Hepatocyte (in vitro differentiated cells): ENCODE results near the gene MX2. TPM values are rescaled to one million over a fixed set of nuclear protein-coding genes. Genes with fewer than 3 reads are reported as not detected.

Source experiments
- DNase-seq: peaks from one replicate; pipeline ENCODE4 v3.0.0-alpha.2; 2016; ENCODE audit warnings: low spot score
- H2AFZ ChIP-seq: fragments of 200-600 bp; sonication (generic); 2 replicates; pipeline ENCODE4 v1.6.0; 2016; ENCODE audit warnings: antibody characterized with exemption, mild to moderate bottlenecking
- H3K27ac ChIP-seq: fragments of 200-600 bp; sonication (generic); 2 replicates; pipeline ENCODE4 v1.5.1; 2016; ENCODE audit warnings: mild to moderate bottlenecking
- H3K27me3 ChIP-seq: fragments of 200-600 bp; sonication (generic); 2 replicates; pipeline ENCODE4 v1.6.1; 2016
- H3K36me3 ChIP-seq: fragments of 200-600 bp; sonication (generic); replicated peaks from 2 replicates; pipeline ENCODE4 v1.5.1; 2016; ENCODE audit warnings: low read depth; ENCODE audit not compliant: insufficient read depth
- H3K4me1 ChIP-seq: fragments of 200-600 bp; sonication (generic); 2 replicates; pipeline ENCODE4 v1.5.1; 2016; ENCODE audit warnings: mild to moderate bottlenecking, moderate library complexity; ENCODE audit not compliant: insufficient read depth
- H3K4me2 ChIP-seq: fragments of 200-600 bp; sonication (generic); 2 replicates; pipeline ENCODE4 v1.6.0; 2016
- H3K4me3 ChIP-seq: fragments of 200-600 bp; sonication (generic); 2 replicates; pipeline ENCODE4 v1.5.1; 2016; ENCODE audit warnings: mild to moderate bottlenecking
- H3K79me2 ChIP-seq: fragments of 200-600 bp; sonication (generic); 2 replicates; pipeline ENCODE4 v1.6.0; 2017; ENCODE audit warnings: mild to moderate bottlenecking
- H3K9me2 ChIP-seq: fragments of 200-600 bp; sonication (generic); replicated peaks from 2 replicates; pipeline ENCODE4 v1.6.0; 2017; ENCODE audit warnings: mild to moderate bottlenecking; ENCODE audit not compliant: insufficient read depth
- H3K9me3 ChIP-seq: fragments of 200-600 bp; sonication (generic); 2 replicates; pipeline ENCODE4 v1.5.1; 2016; ENCODE audit warnings: low read depth, mild to moderate bottlenecking
- H4K20me1 ChIP-seq: fragments of 200-600 bp; sonication (generic); 2 replicates; pipeline ENCODE4 v1.6.0; 2016; ENCODE audit warnings: mild to moderate bottlenecking; ENCODE audit not compliant: insufficient read depth, poor library complexity, severe bottlenecking
- CTCF ChIP-seq: fragments of 200-600 bp; sonication (generic); IDR thresholded peaks from 2 replicates; pipeline ENCODE4 v1.5.1; 2016; ENCODE audit warnings: antibody characterized with exemption, mild to moderate bottlenecking; ENCODE audit not compliant: poor library complexity
- EZH2 ChIP-seq: fragments of 200-600 bp; sonication (generic); IDR thresholded peaks from 2 replicates; pipeline ENCODE4 v1.6.1; 2016; ENCODE audit warnings: antibody characterized with exemption, mild to moderate bottlenecking, borderline replicate concordance
- EZH2phosphoT487 ChIP-seq: fragments of 200-600 bp; sonication (generic); IDR thresholded peaks from one replicate; pipeline ENCODE4 v1.6.1; 2018; ENCODE audit warnings: antibody characterized with exemption, mild to moderate bottlenecking, low read depth, moderate library complexity; ENCODE audit not compliant: unreplicated experiment, severe bottlenecking
- WGBS: methylation state at CpG from one replicate; pipeline ENCODE4 v1.1.6; 2016; ENCODE audit warnings: low lambda C conversion rate; ENCODE audit errors: missing lambda C conversion rate; 5-methylcytosine and 5-hydroxymethylcytosine counted together
- polyA plus RNA-seq: library from polyadenylated mRNA; unstranded; fragments of >200 nt; fragmentation: Nextera tagmentation; extraction: Ambion mirVana; gene quantifications from 2 replicates; pipeline ENCODE4 v1.2.1, GENCODE V29; 2016
- total RNA-seq: library from RNA; depleted of rRNA; stranded (reverse); fragments of >200 nt; gene quantifications from 2 replicates; pipeline ENCODE4 v1.2.3, GENCODE V29; 2014

The MX2 gene
- total and polyA plus RNA-seq, 2 experiments from 2014 or later, result 1.1 to 2.6 TPM

GRCh38 chr21:41427556-41427955 is 65.7 kb downstream of the MX2 start:
- H3K4me2 ChIP-seq, result no peak overlapping the region
- H3K27me3 ChIP-seq, result no peaks in the 10 kb centered on the region

GRCh38 chr21:41428311-41428710 is 66.5 kb downstream of the MX2 start:
- H3K36me3 ChIP-seq, result no peaks in the 10 kb centered on the region
- TF ChIP-seq EZH2 (no peak), CTCF (no peak), EZH2phosphoT487 (no peak)
- no peaks in the 10 kb centered on the region for H4K20me1 ChIP-seq
- peaks cover 4% of the 10 kb centered on the region for H3K4me1 ChIP-seq
- H3K9me2 ChIP-seq, result no peaks in the 10 kb centered on the region
- no peaks in the 10 kb centered on the region for H3K79me2 ChIP-seq
- no peak overlapping the region for H3K4me2 ChIP-seq
- H3K9me3 ChIP-seq, result no peaks in the 10 kb centered on the region
- 94% methylated on average over 8 of the region's 8 CpGs for WGBS
- no peak overlapping the region for H3K4me3 ChIP-seq
- DNase-seq, result no peak
- no peaks in the 10 kb centered on the region for H3K27me3 ChIP-seq
- no peak overlapping the region for H3K27ac ChIP-seq
- H2AFZ ChIP-seq, result no peak overlapping the region

More at GRCh38 chr21:41427556-41427955, 65.7 kb downstream of the MX2 start:
- H3K79me2 ChIP-seq, result no peaks in the 10 kb centered on the region
- DNase-seq, result no peak
- no peak overlapping the region for H3K27ac ChIP-seq
- H4K20me1 ChIP-seq, result no peaks in the 10 kb centered on the region
- TF ChIP-seq CTCF (no peak), EZH2phosphoT487 (no peak), EZH2 (no peak)
- no peak overlapping the region for H2AFZ ChIP-seq
- H3K4me3 ChIP-seq, result no peak overlapping the region
- no peaks in the 10 kb centered on the region for H3K9me2 ChIP-seq
- H3K9me3 ChIP-seq, result no peaks in the 10 kb centered on the region
- no peaks in the 10 kb centered on the region for H3K36me3 ChIP-seq
- 95% methylated on average over 7 of the region's 8 CpGs for WGBS
- peaks cover 4% of the 10 kb centered on the region for H3K4me1 ChIP-seq

- no peaks in the 10 kb centered on the region for H3K27me3 ChIP-seq
Measured at GRCh38 chr21:41428847-41429246, 67.0 kb downstream of the MX2 start.

More at GRCh38 chr21:41428847-41429246, 67.0 kb downstream of the MX2 start:
- no peaks in the 10 kb centered on the region for H3K36me3 ChIP-seq
- H3K9me2 ChIP-seq, result no peaks in the 10 kb centered on the region
- DNase-seq, result no peak
- H3K79me2 ChIP-seq, result no peaks in the 10 kb centered on the region
- TF ChIP-seq EZH2, result no peak
- no peak for TF ChIP-seq EZH2phosphoT487
- no peak for TF ChIP-seq CTCF
- H3K4me3 ChIP-seq, result no peak overlapping the region
- H3K4me1 ChIP-seq, result peaks cover 4% of the 10 kb centered on the region
- H2AFZ ChIP-seq, result no peak overlapping the region
- 92% methylated on average over 6 of the region's 6 CpGs for WGBS
- no peak overlapping the region for H3K27ac ChIP-seq
- H4K20me1 ChIP-seq, result no peaks in the 10 kb centered on the region
- H3K4me2 ChIP-seq, result no peak overlapping the region
- no peaks in the 10 kb centered on the region for H3K9me3 ChIP-seq
